Measurements from ENCODE around the gene INMT.

The INMT gene

DNA sequence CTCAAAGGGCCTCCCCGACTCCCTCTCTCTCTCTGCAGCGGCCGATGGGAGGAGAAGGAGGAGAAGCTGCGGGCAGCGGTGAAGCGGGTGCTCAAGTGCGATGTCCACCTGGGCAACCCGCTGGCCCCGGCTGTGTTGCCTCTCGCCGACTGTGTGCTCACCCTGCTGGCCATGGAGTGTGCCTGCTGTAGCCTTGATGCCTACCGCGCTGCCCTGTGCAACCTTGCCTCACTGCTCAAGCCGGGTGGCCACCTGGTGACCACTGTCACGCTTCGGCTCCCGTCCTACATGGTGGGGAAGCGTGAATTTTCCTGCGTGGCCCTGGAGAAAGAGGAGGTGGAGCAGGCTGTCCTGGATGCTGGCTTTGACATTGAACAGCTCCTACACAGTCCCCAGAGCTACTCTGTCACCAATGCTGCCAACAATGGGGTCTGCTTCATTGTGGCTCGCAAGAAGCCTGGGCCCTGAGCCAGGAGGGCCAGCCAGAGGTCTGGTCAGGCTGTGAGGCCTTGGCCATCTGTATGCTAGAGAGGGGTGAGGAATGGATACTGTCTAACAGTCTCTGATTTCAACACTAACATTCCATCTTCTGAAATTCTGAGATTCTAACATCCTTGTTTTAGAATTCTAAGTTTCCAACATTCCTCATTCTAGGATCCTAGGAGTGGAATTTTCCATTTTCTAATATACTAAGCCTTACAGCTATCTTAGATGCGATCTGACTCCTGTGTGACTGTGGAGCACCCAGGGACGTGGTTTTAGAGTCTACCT, 3.6 kb downstream of the INMT start:
- peak; percentile 41 for DNase-seq

DNA sequence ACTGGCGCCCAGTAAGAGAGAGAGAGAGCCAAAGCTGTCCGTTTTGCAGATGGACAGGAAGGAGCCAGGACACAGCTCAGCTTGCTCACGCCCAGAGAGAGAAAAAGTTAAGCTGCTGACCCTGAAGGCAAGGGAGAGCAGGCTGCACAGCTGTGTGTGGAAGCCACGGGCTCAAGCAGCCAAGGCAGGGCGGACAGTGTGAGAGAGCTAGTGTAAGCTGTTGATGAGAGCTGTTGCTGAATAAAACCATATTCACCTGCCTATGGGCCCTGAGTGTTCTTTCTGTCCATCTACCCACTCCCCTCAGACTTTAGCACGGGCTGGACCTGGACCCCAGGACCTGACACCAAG, 5.4 kb downstream of the INMT start:
- DNase-seq = no peak

DNA sequence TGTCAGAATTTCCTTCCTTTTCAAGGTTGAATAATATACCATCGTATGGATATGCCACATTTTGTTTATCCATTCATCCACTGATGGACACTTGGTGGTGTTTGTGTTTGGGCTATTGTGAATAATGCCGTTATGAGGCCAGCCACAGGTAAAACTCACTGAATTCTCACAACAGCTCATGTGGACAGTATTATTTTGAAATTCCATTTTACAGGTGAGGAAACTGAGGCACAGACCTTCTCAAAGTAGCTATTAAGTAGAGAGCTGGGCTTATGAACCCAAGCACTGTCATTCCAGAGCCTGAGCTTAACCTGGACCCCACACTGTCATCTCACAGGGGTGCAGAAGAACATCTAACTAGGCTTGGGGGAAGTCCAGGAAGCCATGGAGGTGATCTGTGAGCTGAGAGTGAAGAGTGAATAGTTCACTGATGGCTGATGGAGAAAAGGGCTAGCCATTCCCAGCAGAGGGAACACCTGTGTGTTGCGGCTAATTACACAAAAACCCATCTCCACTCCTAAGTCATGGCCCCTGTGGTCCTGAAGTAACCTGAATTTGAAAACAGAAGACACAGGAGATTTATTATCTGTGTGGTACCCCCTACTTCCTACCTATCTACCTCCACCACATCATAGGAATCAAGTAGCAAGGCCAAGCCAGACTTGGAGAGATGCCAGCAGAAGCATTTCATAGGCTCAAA, 8.7 kb downstream of the INMT start:
- DNase-seq = no peak

DNA sequence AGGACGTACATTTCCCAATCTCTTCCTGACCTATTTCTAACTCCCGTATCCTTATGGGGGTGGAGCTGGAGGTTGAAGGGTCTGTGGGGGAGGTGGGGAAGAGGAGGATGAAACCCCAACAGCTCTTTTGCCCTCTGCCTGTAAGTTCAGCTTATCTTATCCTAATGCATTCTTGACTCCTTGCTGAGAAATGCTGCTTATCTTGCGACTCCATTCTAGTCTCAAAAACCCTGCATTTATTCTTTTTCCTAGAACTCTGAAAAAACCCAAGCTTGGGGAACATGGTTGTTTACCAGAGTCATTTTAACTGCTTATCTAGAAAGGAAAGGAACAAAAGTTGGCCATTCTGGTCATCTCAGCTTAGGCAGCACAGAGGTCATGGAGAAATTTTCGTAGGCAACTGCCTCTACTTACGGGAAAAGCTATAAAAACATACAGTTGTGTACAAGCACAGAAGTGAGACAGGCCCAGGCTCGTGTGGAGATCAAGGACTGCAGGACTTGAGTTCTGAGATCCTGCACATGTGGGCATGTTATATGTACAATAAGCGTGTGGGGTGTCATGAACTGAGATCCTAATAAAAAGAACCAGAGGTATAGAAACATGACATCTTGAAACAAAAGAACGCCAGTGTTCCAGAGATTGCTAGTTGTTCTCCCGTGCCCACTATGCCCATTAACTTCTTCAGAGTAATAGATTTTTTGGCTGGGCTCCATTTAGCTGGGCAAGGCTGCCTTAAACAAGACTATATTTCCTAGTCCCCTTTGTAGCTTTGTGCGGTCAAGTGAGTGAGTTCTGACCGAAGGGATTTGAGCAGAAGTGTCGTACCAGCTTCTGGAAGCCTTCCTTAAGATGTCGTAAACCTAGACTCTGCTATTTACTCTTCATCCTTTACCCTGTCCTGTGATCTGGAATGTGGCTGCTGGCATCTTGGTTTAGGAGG, 9.6 kb downstream of the INMT start:
- no peak for DNase-seq

DNA sequence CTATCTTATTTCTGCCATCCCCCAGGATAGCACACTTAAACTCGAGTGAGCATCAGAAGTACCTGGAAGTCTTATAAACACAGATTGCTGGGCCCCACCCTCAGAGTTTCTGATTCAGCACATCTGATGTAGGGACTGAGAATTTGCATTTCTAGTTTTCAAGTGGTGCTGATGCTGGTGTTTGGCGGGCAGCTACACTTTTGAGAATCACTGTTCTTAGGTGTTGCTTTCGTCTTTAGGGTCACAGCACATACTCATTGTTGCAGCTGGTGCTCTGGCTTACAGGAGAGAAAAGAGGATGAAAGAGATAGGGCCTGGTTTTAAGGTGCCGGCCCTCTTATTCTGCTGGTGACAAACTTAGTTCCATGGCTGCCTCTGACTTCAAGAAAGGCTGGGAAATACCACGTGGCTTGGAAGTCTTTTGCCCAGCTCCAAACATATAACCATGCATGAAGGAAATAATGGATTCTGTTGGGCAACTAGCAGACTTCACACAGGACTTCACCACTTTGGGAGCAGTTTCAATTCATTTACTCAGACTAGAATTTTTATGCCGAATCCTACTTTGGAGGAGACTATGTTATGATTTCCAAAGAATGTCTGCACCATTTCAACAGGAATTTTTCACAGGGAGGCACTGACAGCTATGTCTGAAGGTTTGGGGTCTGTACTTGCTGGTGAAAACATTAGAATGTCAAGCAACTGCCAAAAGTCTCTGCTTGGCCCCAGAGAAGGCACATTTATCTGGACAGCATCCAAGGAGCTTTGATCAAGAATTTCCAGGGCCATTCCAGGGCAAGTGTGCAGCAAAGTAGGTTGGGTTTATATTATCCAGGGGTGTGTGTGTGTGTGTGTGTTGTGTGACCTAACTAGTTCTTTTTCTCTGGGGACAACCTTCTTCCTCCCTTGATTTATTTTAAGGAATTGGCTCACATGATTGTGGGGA, 12.4 kb downstream of the INMT start:
- DNase-seq = peak; percentile 91

DNA sequence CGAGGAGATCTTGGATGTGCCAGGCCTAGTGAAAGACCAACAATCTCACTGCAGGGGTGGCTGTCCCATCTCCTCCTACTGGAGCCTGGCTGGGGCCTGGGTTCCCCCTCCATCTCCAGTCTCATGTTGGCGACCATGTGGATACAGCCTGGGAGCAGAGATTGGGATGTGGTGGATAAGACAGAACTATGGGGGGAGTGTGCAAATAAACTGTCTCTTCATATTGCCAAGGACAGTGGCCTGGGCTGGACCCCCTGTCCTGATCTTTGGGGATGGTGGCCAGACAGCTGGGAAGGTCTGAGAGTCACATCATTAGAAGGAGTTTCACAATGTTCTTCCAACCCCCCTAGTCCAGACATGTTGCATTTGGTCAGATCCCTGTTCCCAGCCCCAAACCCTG, 13.5 kb downstream of the INMT start:
- DNase-seq = no peak

DNA sequence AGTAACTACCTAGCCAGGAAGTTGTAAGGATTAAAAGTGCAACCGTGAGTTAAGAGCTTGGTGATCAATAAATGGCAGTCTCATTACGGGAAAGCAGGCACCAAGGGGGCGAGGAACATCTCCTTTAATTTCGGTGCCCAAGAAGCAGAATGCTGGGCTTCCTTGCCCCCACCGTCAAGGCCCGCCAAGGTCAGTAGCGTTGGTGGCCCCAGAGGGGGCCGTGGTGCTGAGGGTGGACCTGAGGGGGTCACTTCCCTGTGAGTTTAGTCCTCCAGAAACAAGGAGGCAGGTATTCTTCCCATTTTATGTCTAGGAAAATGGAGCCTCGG, 18.9 kb downstream of the INMT start:
- DNase-seq = no peak

DNA sequence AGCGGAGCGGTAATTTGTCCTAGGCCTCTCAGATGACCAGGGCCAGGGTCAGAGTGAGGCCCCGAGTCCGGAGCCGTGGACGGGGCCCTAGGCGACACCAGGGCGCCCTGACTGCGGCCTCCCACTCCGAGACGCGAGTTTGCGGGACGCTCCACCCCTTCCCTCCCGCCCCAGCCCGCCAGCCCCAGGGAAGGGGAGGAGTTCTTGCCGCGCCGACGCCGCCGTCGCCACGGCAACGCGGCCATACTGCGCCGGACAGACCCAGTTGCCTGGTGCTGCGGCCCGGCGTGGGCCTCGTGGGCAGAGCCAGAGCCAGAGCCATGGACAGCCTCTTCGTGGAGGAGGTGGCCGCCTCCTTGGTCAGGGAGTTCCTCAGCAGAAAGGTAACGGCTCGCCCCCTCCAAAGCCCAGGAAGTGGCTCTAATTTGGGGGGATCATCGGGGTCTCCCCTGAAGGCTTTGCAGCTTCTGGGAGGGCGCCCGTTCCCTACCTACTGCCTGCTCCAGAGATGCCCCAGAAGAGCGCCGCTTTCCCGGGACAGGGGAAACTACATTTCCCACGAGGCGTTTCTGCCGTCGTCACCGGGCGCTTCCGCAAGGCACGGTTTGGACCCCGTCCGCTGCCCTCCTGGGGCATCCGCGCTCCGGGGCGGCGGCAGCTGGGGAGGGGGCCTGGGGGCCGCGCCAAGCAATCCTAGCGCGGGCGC, 19.4 kb downstream of the INMT start, which contains the start of gene MINDY4:
Gene MINDY4, plus strand, starts transcription at position 244 of the 706 bp plus-strand sequence. Its CDS starts 77 bp downstream, at position 321.
- DNase-seq = peak; percentile 75

DNA sequence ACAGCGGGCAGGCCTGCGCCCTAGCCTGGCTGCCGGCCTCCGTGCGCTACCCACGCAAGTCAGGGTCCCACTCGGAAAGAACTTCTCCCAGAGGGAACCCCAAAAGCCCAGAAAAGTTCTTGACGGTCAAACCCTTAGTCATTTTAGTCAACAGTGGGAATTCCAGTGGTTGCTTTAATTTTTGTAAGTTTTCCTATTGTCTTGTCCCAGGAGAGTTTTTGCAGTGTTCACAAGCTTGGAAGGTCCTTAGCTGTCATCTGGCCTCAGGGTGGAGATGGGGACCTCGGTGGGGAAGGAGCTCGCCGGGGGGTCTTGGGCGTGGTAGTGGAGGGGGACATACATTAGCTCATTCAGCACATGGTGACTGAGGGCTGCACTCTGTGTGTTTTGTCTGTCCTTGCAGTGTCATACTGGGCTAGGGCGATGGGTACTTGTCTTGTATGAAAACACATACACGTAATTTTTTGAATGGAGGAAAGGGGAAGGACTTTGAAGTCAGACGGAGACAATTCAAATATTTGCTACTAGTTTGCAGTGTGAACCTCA, 20.0 kb downstream of the INMT start:
- DNase-seq = no peak

DNA sequence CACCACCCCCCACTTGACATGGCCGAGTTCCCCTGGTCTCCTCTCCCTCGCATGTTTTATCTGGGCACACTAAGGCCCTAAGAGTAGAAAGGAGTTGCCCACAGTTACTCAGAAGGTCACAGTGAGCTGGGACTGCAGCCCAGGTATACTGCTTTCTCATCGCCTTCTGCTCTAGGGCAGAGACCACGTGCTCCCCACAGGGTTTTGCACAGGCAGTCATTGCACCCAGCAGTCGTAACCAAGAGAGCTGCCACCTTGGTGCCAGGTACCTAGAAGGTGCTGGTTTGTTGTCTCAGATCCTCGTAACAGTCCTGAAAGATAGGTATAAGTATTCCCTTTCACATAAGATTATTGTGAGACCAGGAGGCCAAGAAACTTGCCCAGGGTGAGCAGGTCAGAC, 21.0 kb downstream of the INMT start:
- no peak for DNase-seq

DNA sequence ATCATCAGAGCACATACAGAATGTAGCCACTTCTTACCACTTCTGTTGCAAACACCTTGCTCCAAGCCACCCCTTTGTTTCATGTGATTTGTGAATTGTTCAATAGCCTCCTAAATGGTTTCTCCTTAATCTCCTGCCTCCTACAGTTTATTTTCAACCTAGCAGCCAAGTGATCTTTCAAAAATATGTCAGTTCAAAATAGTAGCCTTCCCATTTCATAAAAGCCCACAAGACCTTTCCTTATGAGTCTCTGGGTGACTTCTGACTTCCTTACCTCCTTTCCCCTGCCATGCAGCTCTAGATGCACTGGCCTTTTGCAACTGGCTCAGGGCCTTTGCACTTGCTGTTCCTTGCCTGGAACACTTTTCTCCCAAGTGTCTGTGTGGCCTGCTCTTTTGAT, 24.1 kb downstream of the INMT start:
- DNase-seq = no peak

DNA sequence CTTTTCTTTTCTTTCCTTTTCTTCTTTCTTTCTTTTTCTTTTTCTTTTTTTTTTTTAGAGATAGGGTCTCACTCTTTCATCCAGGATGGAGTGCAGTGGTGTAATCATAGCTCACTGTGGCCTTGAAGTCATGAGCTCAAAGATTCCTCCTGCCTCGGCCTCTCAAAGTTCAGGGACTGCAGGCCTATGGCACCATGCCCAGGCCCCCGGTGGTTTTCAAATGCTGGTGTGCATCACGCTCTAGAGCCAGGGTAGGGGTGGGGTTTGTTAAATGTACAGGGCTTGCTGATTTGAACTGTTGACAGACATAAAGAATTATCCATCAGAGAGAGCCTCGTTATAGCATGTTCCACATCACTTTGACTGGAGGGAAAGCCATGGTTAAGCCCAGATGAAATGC, 25.0 kb downstream of the INMT start:
- no peak for DNase-seq

DNA sequence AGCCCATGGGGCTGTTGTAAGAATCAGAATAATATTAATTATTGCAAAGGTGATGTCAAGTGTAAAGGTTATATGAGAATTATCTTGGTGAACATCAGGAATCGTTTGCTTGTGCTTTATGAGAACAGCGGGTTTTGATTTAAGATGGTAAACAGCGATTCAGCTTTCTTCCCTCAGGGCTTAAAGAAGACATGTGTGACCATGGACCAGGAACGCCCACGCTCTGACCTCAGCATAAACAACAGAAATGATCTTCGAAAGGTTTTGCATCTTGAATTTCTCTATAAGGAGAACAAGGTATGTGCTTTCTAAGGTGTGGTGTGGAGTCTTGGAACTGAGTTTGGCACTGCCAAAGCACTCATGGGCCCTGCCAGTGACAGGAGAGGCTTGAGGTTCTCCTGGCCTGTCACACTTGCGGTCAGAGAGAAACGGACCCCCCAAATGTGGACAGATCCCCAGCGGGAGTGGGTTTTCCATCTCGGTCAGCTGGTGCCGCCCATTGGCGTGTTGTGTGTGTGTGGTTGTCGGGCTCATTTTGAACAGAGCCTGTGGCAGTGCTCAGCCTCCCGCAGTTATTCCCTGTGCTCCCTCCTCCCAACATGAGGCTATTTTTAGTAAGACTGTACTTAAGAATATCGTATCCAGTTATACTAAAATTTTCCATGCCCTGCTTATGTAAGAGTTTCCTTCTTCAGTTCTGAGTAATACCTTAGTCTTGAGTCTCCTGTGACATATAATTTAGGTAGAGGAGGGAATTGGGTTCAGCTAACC, 26.5 kb downstream of the INMT start:
- DNase-seq = no peak

DNA sequence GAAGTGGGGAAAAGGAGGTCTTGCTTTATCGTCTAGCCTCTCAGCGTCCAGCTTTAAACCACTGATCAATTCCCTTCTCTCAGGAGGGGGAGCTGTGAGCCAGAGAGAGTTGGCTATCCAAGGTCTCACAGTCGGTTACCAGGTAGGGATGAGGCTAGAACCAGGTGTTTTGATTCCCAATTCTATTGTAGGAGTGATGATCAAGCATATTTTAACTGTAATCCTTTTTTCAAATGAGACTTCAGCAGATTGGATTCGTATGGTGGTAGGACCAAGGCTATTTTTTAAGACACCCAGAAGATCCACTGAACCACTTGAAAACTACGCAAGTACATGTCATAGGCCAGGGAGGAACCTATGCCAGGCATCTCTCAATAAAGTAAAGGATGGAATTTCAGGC, 27.6 kb downstream of the INMT start:
- no peak for DNase-seq

DNA sequence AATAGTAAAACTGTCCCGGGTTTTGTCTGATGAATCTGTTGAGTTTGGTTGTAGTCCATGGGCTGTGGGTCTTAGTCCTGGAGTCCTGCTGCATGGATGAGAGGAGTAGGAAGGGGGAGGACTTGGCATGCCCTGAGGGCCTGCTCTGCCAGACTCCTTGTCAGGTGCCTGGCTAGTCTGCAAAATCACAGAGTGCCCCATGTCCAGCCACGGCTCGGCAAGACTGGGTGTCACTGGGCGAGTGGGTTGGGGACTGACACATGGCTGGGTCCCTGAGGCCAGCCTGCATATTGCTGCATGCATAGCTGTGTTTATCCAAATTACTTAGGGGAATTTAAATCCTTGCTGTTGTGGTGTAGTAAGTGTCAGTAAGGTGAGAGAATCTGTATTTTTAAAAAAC, 29.0 kb downstream of the INMT start:
- DNase-seq = no peak

DNA sequence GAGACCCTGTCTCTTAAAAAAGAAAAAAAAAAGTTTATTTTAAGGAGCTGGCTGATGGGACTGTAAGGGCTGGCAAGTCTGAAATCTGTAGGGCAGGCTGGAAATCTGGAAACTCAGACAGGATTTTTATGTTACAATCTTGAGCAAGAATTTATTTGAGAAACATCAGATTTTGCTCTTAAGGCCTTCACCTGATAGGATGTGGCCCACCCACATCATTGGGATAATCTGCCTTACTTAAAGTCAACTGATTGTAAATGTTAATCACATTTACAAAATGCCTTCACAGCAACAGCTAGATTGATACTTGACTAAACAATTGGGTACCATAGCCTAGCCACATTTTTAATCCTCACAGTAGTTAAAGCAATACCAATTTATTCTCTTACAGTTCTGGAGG, 30.8 kb downstream of the INMT start:
- no peak for DNase-seq

DNA sequence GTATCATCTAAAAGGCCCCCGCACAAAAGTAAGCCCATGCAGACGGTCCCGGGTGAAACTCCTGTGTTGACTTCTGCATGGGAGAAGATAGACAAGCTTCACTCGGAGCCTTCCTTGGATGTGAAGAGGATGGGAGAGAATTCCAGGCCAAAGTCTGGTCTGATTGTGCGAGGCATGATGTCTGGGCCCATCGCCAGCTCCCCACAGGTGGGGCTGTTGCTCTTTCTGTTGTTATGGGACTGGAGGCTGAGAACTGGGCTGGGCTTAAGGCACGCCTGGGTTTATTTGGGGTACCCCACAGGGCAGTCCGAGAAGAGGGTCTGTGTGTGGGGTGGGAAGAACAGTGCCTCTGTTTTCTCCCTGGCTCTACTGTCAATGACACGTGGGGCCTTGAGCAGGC, 33.9 kb downstream of the INMT start:
- no peak for DNase-seq

DNA sequence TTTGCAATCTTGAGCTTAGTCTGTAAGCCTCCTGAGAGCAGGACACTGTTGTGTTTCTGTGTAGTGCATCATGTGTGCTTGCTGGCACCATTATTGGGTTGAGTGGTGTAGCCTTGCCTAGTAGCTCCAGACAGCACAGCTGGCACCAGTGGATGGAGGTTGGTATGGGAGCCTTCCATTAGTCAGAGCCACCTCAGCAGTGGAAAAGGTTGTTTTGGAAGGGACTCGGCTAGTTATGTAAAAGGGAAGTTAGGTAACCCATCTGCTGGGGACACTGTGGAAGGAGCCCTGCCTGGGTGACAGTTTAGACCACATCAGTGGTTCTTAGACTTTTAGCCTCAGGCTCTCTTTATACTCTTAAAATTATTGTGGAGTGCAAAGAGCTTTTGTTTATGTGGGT, 35.6 kb downstream of the INMT start:
- no peak for DNase-seq

DNA sequence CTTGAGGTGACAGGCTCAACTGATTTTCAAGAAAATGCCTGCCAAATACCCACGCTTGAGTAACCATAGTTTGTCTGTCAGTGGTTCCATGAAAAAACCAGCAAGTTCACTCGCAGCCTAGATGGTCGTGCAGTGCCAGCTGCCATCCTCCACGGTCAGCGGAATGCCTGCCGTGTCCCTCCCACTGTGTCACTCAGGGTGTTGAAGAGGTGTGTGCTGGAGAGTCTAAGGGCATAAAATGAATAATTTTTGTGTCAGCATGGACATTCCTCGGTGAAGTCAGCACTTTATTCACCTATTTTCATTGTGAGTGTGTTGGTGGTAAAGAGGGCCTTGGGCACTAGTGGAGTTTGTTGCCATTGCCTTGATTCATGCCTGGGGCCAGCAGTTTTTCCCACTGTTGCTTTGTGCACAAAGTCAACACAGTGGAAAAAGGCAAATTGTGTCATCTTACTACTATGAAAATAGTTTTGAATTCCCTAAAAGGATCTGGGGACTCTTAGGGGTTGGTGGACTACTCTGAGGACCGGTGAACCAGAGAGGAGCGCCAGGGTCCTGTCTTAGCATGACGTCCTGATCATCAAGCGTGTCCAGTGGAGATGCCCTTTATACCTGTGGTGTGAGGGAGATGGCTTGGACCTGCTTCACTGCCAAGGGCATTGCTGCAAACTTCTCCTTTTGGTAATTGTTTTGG, 36.9 kb downstream of the INMT start:
- DNase-seq = no peak

DNA sequence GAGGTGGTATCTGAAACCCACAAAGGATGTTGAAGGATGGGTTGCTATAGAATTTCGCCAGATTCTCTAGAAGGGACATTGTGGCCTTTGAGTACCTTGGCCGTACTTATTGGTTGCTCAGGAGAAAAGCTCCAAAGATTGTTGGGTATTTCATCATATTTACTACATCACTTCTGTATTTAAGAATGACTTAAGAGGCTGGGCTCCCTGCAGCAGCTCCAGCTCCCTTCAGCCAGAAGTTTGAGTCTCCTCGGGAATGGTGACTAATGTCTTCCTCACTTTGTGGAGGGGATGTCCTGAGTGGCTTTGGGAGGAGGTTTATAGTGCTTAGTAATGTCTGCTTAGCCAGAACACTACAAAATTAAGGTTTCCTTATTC, 37.4 kb downstream of the INMT start:
- peak; percentile 85 for DNase-seq

All from fibroblast of upper back skin (primary cell).